IgD-negative memory B cell (primary cell): Measurements from ENCODE around the gene FCAR. TPM values are rescaled to one million over a fixed set of nuclear protein-coding genes. Genes with fewer than 3 reads are reported as not detected.

Experiments
- polyA plus RNA-seq: library from polyadenylated mRNA; unstranded; fragments of 300-500 nt; fragmentation: Illumina TruSeq; gene quantifications from one replicate; pipeline ENCODE4 v1.2.3, GENCODE V29; 2021

Gene FCAR
- polyA plus RNA-seq, 1 donor from 2014 or later, result 0.15 TPM

Other genes with a start within 250 kb of the FCAR start
- gene LILRB1, start 243.8 kb upstream of the FCAR start, polyA plus RNA-seq, result 24.8 TPM
- 0.93 TPM for gene LILRB4, start 211.2 kb upstream of the FCAR start, polyA plus RNA-seq
- gene KIR3DL3, start 149.8 kb upstream of the FCAR start, polyA plus RNA-seq, result not detected
- 0.59 TPM for gene KIR2DL3, start 135.7 kb upstream of the FCAR start, polyA plus RNA-seq
- gene KIR2DL1, start 104.4 kb upstream of the FCAR start, polyA plus RNA-seq, result 0.36 TPM
- gene KIR2DL4, start 70.6 kb upstream of the FCAR start, polyA plus RNA-seq, result not detected
- gene KIR3DL1, start 57.8 kb upstream of the FCAR start, polyA plus RNA-seq, result 1.1 TPM
- gene KIR2DS4, start 41.6 kb upstream of the FCAR start, polyA plus RNA-seq, result 0.43 TPM
- gene KIR3DL2, start 23.8 kb upstream of the FCAR start, polyA plus RNA-seq, result 1.9 TPM
- 0.63 TPM for gene NCR1, start 31.9 kb downstream of the FCAR start, polyA plus RNA-seq
- gene NLRP7, start 73.3 kb downstream of the FCAR start, polyA plus RNA-seq, result 1.4 TPM
- 6.7 TPM for gene NLRP2, start 92.1 kb downstream of the FCAR start, polyA plus RNA-seq
- gene GP6, start 164.0 kb downstream of the FCAR start, polyA plus RNA-seq, result 0.55 TPM
- 18.7 TPM for gene RDH13, start 188.9 kb downstream of the FCAR start, polyA plus RNA-seq
- 0.93 TPM for gene EPS8L1, start 201.6 kb downstream of the FCAR start, polyA plus RNA-seq
- gene PPP1R12C, start 243.4 kb downstream of the FCAR start, polyA plus RNA-seq, result 7.4 TPM